Activated T-helper 1 cell treated with anti-CD3 and anti-CD28 coated beads, Interleukin-12 subunit alpha, Interleukin-12 subunit beta, Interleukin-2, Interleukin-4 antibody, amounts not matched to agents 30 ng/mL and 10 ng/mL and 1 ng/mL, durations not matched to agents 14 hours and 24 hours and 36 hours (primary cell): ENCODE measurements around the gene INSIG1. TPM values are rescaled to one million over a fixed set of nuclear protein-coding genes. Genes with fewer than 3 reads are reported as not detected.
A peak's percentile ranks its signal among the peaks of the same experiment; 100 is the strongest.

ENCODE experiments used
- DNase-seq: peaks from one replicate; pipeline ENCODE4 v3.0.0; 2021; ENCODE audit warnings: low spot score
- H3K27ac Mint-ChIP-seq: one replicate; pipeline ENCODE4 v1.8.0; 2021; ENCODE audit warnings: mild to moderate bottlenecking, mixed read lengths
- H3K27me3 Mint-ChIP-seq: one replicate; pipeline ENCODE4 v1.8.0; 2022; ENCODE audit warnings: mild to moderate bottlenecking, moderate library complexity, mixed read lengths; ENCODE audit not compliant: insufficient read depth
- H3K36me3 Mint-ChIP-seq: one replicate; pipeline ENCODE4 v1.8.0; 2021; ENCODE audit warnings: low read depth, mixed read lengths
- H3K4me1 Mint-ChIP-seq: one replicate; pipeline ENCODE4 v1.8.0; 2021; ENCODE audit warnings: low read depth, mixed read lengths
- H3K4me3 Mint-ChIP-seq: one replicate; pipeline ENCODE4 v1.8.0; 2021; ENCODE audit warnings: mild to moderate bottlenecking, moderate library complexity, mixed read lengths
- H3K9me3 Mint-ChIP-seq: one replicate; pipeline ENCODE4 v1.8.0; 2021; ENCODE audit warnings: mixed read lengths
- intact Hi-C: fragments of 100-400 bp; cut with micrococcal nuclease; formaldehyde crosslinking; loops from one replicate; pipeline ENCODE4 v1.15.1; 2024
- total RNA-seq: library from RNA; stranded (reverse); gene quantifications from 2 replicates; pipeline ENCODE4 v1.2.3, GENCODE V29; 2022

The INSIG1 gene
- total RNA-seq, 1 donor from 2014 or later: 89.9 TPM

- intact Hi-C loops: no loop called here
- no peak overlapping the region for H3K27ac Mint-ChIP-seq
- no peak overlapping the region for H3K4me3 Mint-ChIP-seq
- H3K9me3 Mint-ChIP-seq: no peaks in the 10 kb centered on the region
- H3K36me3 Mint-ChIP-seq: peaks cover 62% of the 10 kb centered on the region
- no peak for DNase-seq
- H3K4me1 Mint-ChIP-seq: peaks cover 35% of the 10 kb centered on the region
- H3K27me3 Mint-ChIP-seq: no peaks in the 10 kb centered on the region
Observed at GRCh38 chr7:155305231-155305904, 7.7 kb downstream of the INSIG1 start.

GRCh38 chr7:155306673-155307470, 9.2 kb downstream of the INSIG1 start:
- H3K4me1 Mint-ChIP-seq: peaks cover 22% of the 10 kb centered on the region
- H3K27me3 Mint-ChIP-seq: no peaks in the 10 kb centered on the region
- intact Hi-C loops: no loop called here
- no peaks in the 10 kb centered on the region for H3K9me3 Mint-ChIP-seq
- H3K4me3 Mint-ChIP-seq: no peak overlapping the region
- H3K27ac Mint-ChIP-seq: peak overlapping the region; percentile 11
- no peak for DNase-seq
- H3K36me3 Mint-ChIP-seq: peaks cover 54% of the 10 kb centered on the region

GRCh38 chr7:155308330-155309020, 10.8 kb downstream of the INSIG1 start:
- no peak overlapping the region for H3K27ac Mint-ChIP-seq
- intact Hi-C loops: no loop called here
- peaks cover 50% of the 10 kb centered on the region for H3K36me3 Mint-ChIP-seq
- peaks cover 16% of the 10 kb centered on the region for H3K4me1 Mint-ChIP-seq
- no peaks in the 10 kb centered on the region for H3K9me3 Mint-ChIP-seq
- H3K27me3 Mint-ChIP-seq: no peaks in the 10 kb centered on the region
- no peak overlapping the region for H3K4me3 Mint-ChIP-seq
- DNase-seq: no peak

- Mint-ChIP-seq H3K36me3 (peaks cover 48% of the 10 kb centered on the region), H3K9me3 (no peaks in the 10 kb centered on the region)
Observed at GRCh38 chr7:155309021-155309338, 11.3 kb downstream of the INSIG1 start.

GRCh38 chr7:155310425-155311114, 12.9 kb downstream of the INSIG1 start:
- peaks cover 7% of the 10 kb centered on the region for H3K4me1 Mint-ChIP-seq
- H3K36me3 Mint-ChIP-seq: peaks cover 38% of the 10 kb centered on the region

More at GRCh38 chr7:155309021-155309338, 11.3 kb downstream of the INSIG1 start:
- no peak for DNase-seq
- Mint-ChIP-seq H3K4me1 (peaks cover 12% of the 10 kb centered on the region), H3K27me3 (no peaks in the 10 kb centered on the region), H3K4me3 (no peak overlapping the region), H3K27ac (no peak overlapping the region)
- intact Hi-C loops: no loop called here

GRCh38 chr7:155311826-155312537, 14.3 kb downstream of the INSIG1 start:
- H3K9me3 Mint-ChIP-seq: no peaks in the 10 kb centered on the region
- intact Hi-C loops: no loop called here
- DNase-seq: no peak
- H3K27me3 Mint-ChIP-seq: no peaks in the 10 kb centered on the region
- H3K4me3 Mint-ChIP-seq: no peak overlapping the region
- H3K27ac Mint-ChIP-seq: no peak overlapping the region
- H3K36me3 Mint-ChIP-seq: peaks cover 33% of the 10 kb centered on the region
- H3K4me1 Mint-ChIP-seq: peaks cover 5% of the 10 kb centered on the region

More at GRCh38 chr7:155310425-155311114, 12.9 kb downstream of the INSIG1 start:
- Mint-ChIP-seq H3K4me3 (no peak overlapping the region), H3K27ac (no peak overlapping the region), H3K9me3 (no peaks in the 10 kb centered on the region), H3K27me3 (no peaks in the 10 kb centered on the region)
- intact Hi-C loops: no loop called here
- no peak for DNase-seq

GRCh38 chr7:155312633-155313032, 15.0 kb downstream of the INSIG1 start:
- no peak for DNase-seq
- Mint-ChIP-seq H3K4me3 (no peak overlapping the region), H3K27ac (no peak overlapping the region), H3K27me3 (no peaks in the 10 kb centered on the region), H3K4me1 (no peaks in the 10 kb centered on the region), H3K9me3 (no peaks in the 10 kb centered on the region), H3K36me3 (peaks cover 27% of the 10 kb centered on the region)
- intact Hi-C loops: no loop called here

GRCh38 chr7:155313096-155313495, 15.4 kb downstream of the INSIG1 start:
- Mint-ChIP-seq H3K4me3 (no peak overlapping the region), H3K9me3 (no peaks in the 10 kb centered on the region), H3K4me1 (no peaks in the 10 kb centered on the region), H3K27me3 (no peaks in the 10 kb centered on the region), H3K27ac (no peak overlapping the region), H3K36me3 (peaks cover 26% of the 10 kb centered on the region)
- DNase-seq: no peak
- intact Hi-C loops: no loop called here

- Mint-ChIP-seq H3K4me1 (no peaks in the 10 kb centered on the region), H3K4me3 (no peak overlapping the region), H3K27me3 (peaks cover 5% of the 10 kb centered on the region), H3K9me3 (no peaks in the 10 kb centered on the region), H3K27ac (no peak overlapping the region), H3K36me3 (peaks cover 8% of the 10 kb centered on the region)
- no peak for DNase-seq
- intact Hi-C loops: no loop called here
Observed at GRCh38 chr7:155315977-155316376, 18.3 kb downstream of the INSIG1 start.

GRCh38 chr7:155316427-155317113, 18.9 kb downstream of the INSIG1 start:
- peaks cover 5% of the 10 kb centered on the region for H3K27me3 Mint-ChIP-seq
- H3K27ac Mint-ChIP-seq: no peak overlapping the region
- H3K4me3 Mint-ChIP-seq: no peak overlapping the region
- intact Hi-C loops: no loop called here
- no peaks in the 10 kb centered on the region for H3K9me3 Mint-ChIP-seq
- no peak for DNase-seq
- H3K36me3 Mint-ChIP-seq: peaks cover 6% of the 10 kb centered on the region
- no peaks in the 10 kb centered on the region for H3K4me1 Mint-ChIP-seq

GRCh38 chr7:155317114-155317434, 19.4 kb downstream of the INSIG1 start:
- Mint-ChIP-seq H3K27me3 (peaks cover 5% of the 10 kb centered on the region), H3K27ac (no peak overlapping the region), H3K36me3 (peaks cover 3% of the 10 kb centered on the region), H3K9me3 (no peaks in the 10 kb centered on the region), H3K4me3 (no peak overlapping the region), H3K4me1 (no peaks in the 10 kb centered on the region)
- no peak for DNase-seq
- intact Hi-C loops: no loop called here

- Mint-ChIP-seq H3K27ac (no peak overlapping the region), H3K4me1 (no peaks in the 10 kb centered on the region), H3K4me3 (no peak overlapping the region), H3K9me3 (peaks cover 1% of the 10 kb centered on the region), H3K36me3 (peaks cover 3% of the 10 kb centered on the region), H3K27me3 (peaks cover 5% of the 10 kb centered on the region)
- intact Hi-C loops: no loop called here
- DNase-seq: no peak
Observed at GRCh38 chr7:155318245-155318644, 20.6 kb downstream of the INSIG1 start.
